ENCODE data around the gene MC5R. TPM values are rescaled to one million over a fixed set of nuclear protein-coding genes. Genes with fewer than 3 reads are reported as not detected.
"Not testable (repeated sequence)": the region's sequence is repeated elsewhere in the genome, so short reads cannot be mapped to it uniquely, and the experiment has no call there.

Gene MC5R
- total RNA-seq, 2 experiments from 2014 or later, result 0.17 TPM; not detected in 1

GRCh38 chr18:13810950-13811485 is 12.9 kb upstream of the MC5R start:
- no peaks in the 10 kb centered on the region for H3K9me3 Mint-ChIP-seq
- no peaks in the 10 kb centered on the region for H3K36me3 Mint-ChIP-seq
- no peak overlapping the region for H3K4me3 Mint-ChIP-seq
- no peak for ATAC-seq (ENCODE audit: low read depth)
- H3K27me3 Mint-ChIP-seq, result peaks cover 4% of the 10 kb centered on the region
- POLR2A ChIA-PET, result no interaction called here
- DNase-seq, result no peak
- H3K27ac Mint-ChIP-seq, result no peak overlapping the region
- no peaks in the 10 kb centered on the region for H3K4me1 Mint-ChIP-seq

GRCh38 chr18:13811993-13812392 is 12.0 kb upstream of the MC5R start:
- POLR2A ChIA-PET, result no interaction called here
- ATAC-seq (ENCODE audit: low read depth), result no peak
- Mint-ChIP-seq H3K27me3 (peaks cover 4% of the 10 kb centered on the region), H3K4me3 (no peak overlapping the region), H3K36me3 (no peaks in the 10 kb centered on the region), H3K27ac (no peak overlapping the region), H3K4me1 (no peaks in the 10 kb centered on the region), H3K9me3 (no peaks in the 10 kb centered on the region)
- no peak for DNase-seq

DNA sequence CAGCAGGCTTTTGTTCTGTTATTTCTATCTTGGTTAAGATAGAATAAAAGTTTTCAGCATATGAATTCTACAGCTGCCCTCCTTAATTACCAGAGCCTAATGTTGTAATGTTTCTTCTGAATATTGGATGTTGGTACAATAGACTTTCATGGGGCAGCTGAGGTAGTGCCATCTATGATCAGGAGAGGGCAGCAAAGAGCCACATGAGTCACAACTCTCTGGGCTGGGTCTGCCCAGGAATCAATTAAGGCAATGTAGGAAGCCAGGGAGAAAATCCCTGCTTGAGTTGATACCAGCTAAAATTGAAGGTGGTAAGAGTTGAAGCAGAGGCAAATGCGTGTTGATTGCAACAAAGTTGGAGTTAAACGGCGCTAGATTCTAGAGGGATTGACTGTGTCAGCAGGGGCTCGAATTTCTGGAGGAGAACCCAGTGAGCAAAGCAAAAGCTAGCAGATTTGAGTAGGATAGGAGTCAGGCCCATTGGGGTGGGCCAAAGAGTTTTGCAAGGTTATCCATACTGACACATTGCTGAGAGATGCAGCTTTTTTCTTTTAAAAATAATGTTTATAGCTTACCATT is 10.6 kb upstream of the MC5R start:
- peak; percentile 53 for DNase-seq
- POLR2A ChIA-PET, result interaction anchor here (0.6 kb wide), 1 partner anchor 930 kb away, joined by 3 read pairs; no protein-coding TSS in a partner anchor
- ATAC-seq (ENCODE audit: low read depth), result peak; percentile 67
- Mint-ChIP-seq H3K9me3 (no peaks in the 10 kb centered on the region), H3K27me3 (peaks cover 5% of the 10 kb centered on the region), H3K4me1 (no peaks in the 10 kb centered on the region), H3K27ac (no peak overlapping the region), H3K36me3 (no peaks in the 10 kb centered on the region), H3K4me3 (no peak overlapping the region)

DNA sequence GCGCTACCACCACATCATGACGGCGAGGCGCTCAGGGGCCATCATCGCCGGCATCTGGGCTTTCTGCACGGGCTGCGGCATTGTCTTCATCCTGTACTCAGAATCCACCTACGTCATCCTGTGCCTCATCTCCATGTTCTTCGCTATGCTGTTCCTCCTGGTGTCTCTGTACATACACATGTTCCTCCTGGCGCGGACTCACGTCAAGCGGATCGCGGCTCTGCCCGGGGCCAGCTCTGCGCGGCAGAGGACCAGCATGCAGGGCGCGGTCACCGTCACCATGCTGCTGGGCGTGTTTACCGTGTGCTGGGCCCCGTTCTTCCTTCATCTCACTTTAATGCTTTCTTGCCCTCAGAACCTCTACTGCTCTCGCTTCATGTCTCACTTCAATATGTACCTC is 2.3 kb downstream of the MC5R start:
- no peaks in the 10 kb centered on the region for H3K9me3 Mint-ChIP-seq
- DNase-seq (no peak), ATAC-seq (ENCODE audit: low read depth) (no peak)
- H3K27ac Mint-ChIP-seq, result no peak overlapping the region
- H3K4me3 Mint-ChIP-seq, result no peak overlapping the region
- POLR2A ChIA-PET, result no interaction called here
- peaks cover 28% of the 10 kb centered on the region for H3K27me3 Mint-ChIP-seq
- no peaks in the 10 kb centered on the region for H3K36me3 Mint-ChIP-seq
- peaks cover 12% of the 10 kb centered on the region for H3K4me1 Mint-ChIP-seq

GRCh38 chr18:13831864-13832508 is 8.0 kb downstream of the MC5R start:
- no peak overlapping the region for H3K27ac Mint-ChIP-seq
- ATAC-seq (ENCODE audit: low read depth) (no peak), DNase-seq (no peak)
- POLR2A ChIA-PET, result no interaction called here
- H3K27me3 Mint-ChIP-seq, result peaks cover 31% of the 10 kb centered on the region
- H3K4me1 Mint-ChIP-seq, result no peaks in the 10 kb centered on the region
- peaks cover 1% of the 10 kb centered on the region for H3K9me3 Mint-ChIP-seq
- H3K36me3 Mint-ChIP-seq, result no peaks in the 10 kb centered on the region
- no peak overlapping the region for H3K4me3 Mint-ChIP-seq

DNA sequence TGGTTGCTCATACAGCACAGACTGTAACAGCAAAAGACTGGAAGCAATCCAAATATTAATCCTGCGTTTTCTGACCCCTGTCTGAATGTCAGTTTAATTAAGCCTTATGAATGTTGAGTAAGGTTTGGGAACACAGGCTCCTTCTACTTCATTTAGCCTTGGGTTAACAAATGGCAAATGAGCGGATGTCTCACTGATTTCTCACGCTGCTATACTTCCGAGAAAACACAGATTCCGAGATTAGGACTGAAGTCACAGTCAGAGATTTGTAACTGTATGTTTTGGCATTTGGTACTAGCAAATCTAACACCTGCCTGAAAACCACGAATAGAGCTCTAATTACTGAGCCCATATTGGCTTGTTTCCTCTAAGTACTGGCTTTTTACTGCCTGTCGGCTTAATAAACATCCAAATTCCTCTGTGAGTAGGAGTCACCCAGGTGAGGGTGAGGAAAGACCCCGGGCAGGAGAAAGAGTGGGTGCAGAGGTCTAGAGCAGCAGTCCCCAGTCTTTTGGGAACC is 10.6 kb downstream of the MC5R start:
- H3K4me3 Mint-ChIP-seq, result no peak overlapping the region
- POLR2A ChIA-PET, result no interaction called here
- H3K27me3 Mint-ChIP-seq, result peaks cover 31% of the 10 kb centered on the region
- ATAC-seq (ENCODE audit: low read depth), result no peak
- H3K36me3 Mint-ChIP-seq, result no peaks in the 10 kb centered on the region
- H3K9me3 Mint-ChIP-seq, result peaks cover 1% of the 10 kb centered on the region
- no peak for DNase-seq
- no peak overlapping the region for H3K27ac Mint-ChIP-seq
- no peaks in the 10 kb centered on the region for H3K4me1 Mint-ChIP-seq

GRCh38 chr18:13835202-13835601 is 11.3 kb downstream of the MC5R start:
- H3K27me3 Mint-ChIP-seq, result peaks cover 37% of the 10 kb centered on the region
- H3K9me3 Mint-ChIP-seq, result peaks cover 1% of the 10 kb centered on the region
- ATAC-seq (ENCODE audit: low read depth), result no peak
- POLR2A ChIA-PET, result no interaction called here
- H3K4me1 Mint-ChIP-seq, result peaks cover 1% of the 10 kb centered on the region
- H3K36me3 Mint-ChIP-seq, result no peaks in the 10 kb centered on the region
- no peak overlapping the region for H3K4me3 Mint-ChIP-seq
- no peak overlapping the region for H3K27ac Mint-ChIP-seq
- DNase-seq, result no peak

- Mint-ChIP-seq H3K27me3 (peaks cover 29% of the 10 kb centered on the region), H3K36me3 (no peaks in the 10 kb centered on the region), H3K4me1 (peaks cover 1% of the 10 kb centered on the region), H3K9me3 (peaks cover 1% of the 10 kb centered on the region), H3K27ac (no peak overlapping the region), H3K4me3 (no peak overlapping the region)
- POLR2A ChIA-PET, result no interaction called here
- ATAC-seq (ENCODE audit: low read depth) (no peak), DNase-seq (no peak)
Measured at GRCh38 chr18:13836559-13836958, 12.6 kb downstream of the MC5R start.

- Mint-ChIP-seq H3K4me1 (no peaks in the 10 kb centered on the region), H3K4me3 (no peak overlapping the region), H3K27ac (no peak overlapping the region), H3K27me3 (peaks cover 5% of the 10 kb centered on the region), H3K9me3 (peaks cover 5% of the 10 kb centered on the region), H3K36me3 (no peaks in the 10 kb centered on the region)
- no peak for ATAC-seq (ENCODE audit: low read depth)
- POLR2A ChIA-PET, result no interaction called here
- DNase-seq, result no peak
Measured at GRCh38 chr18:13849791-13850190, 25.8 kb downstream of the MC5R start.

DNA sequence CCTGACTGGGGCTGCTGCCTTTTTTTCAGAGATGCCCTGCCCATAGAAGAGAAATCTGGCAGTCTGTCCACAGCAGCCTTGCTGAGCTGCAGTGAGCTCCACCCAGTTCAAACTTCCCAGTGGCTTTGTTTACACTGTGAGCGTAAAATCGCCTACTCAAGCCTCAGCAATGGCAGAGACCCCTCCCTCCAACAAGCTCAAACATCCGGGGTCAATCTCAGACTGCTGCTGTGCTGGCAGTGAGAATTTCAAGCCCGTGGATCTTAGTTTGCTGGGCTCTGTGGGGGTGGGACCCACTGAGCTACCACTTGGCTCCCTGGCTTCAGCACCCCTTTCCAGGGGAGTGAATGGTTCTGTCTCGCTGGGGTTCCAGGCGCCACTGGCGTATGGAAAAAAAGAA is 38.9 kb downstream of the MC5R start:
- H3K4me3 Mint-ChIP-seq; H3K4me1 Mint-ChIP-seq; DNase-seq; ATAC-seq (ENCODE audit: low read depth); H3K36me3 Mint-ChIP-seq; H3K27ac Mint-ChIP-seq; H3K9me3 Mint-ChIP-seq; POLR2A ChIA-PET: not testable (repeated sequence)
- H3K27me3 Mint-ChIP-seq, result peaks cover 33% of the 10 kb centered on the region

DNA sequence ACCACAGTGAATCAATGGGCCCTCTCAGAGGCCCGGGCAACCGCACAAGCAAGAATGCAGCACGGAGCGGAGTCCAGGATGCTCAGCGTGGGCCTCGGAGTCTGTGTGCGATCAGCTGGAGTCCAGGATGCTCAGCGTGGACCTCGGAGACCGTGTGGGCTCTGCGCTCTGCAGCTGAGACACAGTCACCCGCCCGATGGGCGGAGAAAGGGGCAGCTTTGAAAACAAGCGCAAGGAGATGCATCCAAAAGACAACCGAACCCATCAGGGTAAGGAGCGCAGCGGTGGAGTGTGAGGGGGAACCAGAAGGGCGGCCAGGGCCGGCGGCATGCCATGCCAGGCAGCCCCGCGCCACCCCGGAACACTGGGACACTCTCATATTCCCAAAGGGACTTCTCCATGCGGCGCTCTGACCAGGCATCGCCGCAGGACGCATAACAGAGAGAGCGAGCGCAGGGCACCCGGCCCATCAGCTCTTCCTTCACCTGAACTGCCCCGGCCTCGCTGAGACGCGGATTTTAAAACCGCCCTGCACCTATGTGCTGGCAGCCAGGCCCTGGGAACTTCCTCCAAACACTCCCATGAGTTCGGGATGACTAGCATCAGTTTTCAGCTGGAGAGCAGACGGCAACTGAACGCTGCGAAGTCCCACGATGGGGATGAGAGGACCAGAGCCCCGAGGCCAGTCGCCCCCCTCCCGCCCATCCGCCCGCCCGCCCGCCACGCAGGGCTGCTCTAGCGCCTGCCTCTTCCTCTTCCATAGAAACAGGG is 44.7 kb downstream of the MC5R start:
- DNase-seq, result no peak
- H3K27me3 Mint-ChIP-seq, result peaks cover 53% of the 10 kb centered on the region

DNA sequence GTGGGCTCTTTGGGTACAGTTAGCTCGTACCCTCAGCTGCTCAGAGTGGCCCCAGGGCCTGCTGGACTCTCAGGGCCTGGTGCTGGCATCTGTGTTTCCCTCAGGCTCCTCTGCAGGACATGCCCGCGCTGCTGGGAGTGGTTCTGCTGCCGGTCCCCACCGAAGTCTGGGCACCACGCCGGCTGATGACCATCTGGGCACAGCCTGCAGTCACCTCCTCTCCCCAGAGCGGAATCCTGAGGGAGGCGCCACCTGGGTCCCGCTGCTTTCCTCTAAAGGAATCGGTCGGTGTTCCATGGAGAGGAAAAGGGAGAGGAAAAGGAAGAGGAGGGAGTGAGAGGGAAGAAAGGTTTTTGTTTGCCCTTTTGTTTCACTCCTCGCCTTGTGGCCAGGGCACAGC is 47.8 kb downstream of the MC5R start:
- no peak for DNase-seq
- no peak for ATAC-seq (ENCODE audit: low read depth)
- no peak overlapping the region for H3K4me3 Mint-ChIP-seq
- H3K9me3 Mint-ChIP-seq, result no peaks in the 10 kb centered on the region
- H3K27me3 Mint-ChIP-seq, result peaks cover 53% of the 10 kb centered on the region
- no peak overlapping the region for H3K27ac Mint-ChIP-seq
- no peaks in the 10 kb centered on the region for H3K36me3 Mint-ChIP-seq
- POLR2A ChIA-PET, result no interaction called here
- peaks cover 2% of the 10 kb centered on the region for H3K4me1 Mint-ChIP-seq

More for the DNA sequence above, 44.7 kb downstream of the MC5R start:
- POLR2A ChIA-PET, result no interaction called here
- Mint-ChIP-seq H3K27ac (no peak overlapping the region), H3K4me1 (peaks cover 2% of the 10 kb centered on the region), H3K4me3 (no peak overlapping the region), H3K9me3 (no peaks in the 10 kb centered on the region), H3K36me3 (no peaks in the 10 kb centered on the region)
- no peak for ATAC-seq (ENCODE audit: low read depth)

GRCh38 chr18:13872373-13872772 is 48.4 kb downstream of the MC5R start:
- DNase-seq (no peak), ATAC-seq (ENCODE audit: low read depth) (no peak)
- Mint-ChIP-seq H3K27me3 (peaks cover 46% of the 10 kb centered on the region), H3K27ac (no peak overlapping the region), H3K4me3 (no peak overlapping the region), H3K36me3 (no peaks in the 10 kb centered on the region), H3K4me1 (peaks cover 2% of the 10 kb centered on the region), H3K9me3 (no peaks in the 10 kb centered on the region)
- POLR2A ChIA-PET, result no interaction called here

DNA sequence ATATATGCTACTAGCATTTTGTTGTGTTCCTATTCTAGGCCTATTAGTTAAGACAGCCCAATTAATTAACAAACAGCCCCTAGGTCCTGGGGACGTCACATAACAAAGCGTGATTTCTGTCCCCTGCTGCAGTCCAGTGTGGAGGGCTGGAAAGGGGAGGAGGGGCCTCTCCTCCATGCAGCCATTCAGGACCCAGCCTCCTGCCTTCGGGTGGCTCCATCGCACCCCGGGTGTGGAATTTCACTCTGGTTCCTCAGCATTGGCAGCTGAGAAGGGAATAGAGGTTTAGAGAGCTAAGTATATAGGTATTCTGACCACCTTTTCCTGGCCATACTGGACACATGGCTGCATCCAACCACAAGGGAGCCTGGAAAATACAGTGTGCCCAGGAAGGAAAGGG is 49.0 kb downstream of the MC5R start:
- no peak overlapping the region for H3K4me3 Mint-ChIP-seq
- POLR2A ChIA-PET, result no interaction called here

More for the DNA sequence above, 49.0 kb downstream of the MC5R start:
- ATAC-seq (ENCODE audit: low read depth) (no peak), DNase-seq (no peak)
- Mint-ChIP-seq H3K27me3 (peaks cover 41% of the 10 kb centered on the region), H3K4me1 (peaks cover 2% of the 10 kb centered on the region), H3K36me3 (no peaks in the 10 kb centered on the region), H3K27ac (no peak overlapping the region), H3K9me3 (no peaks in the 10 kb centered on the region)
